ACC112 (cell line): ENCODE measurements around the gene KANK3.
"Not testable (repeated sequence)": the region's sequence is repeated elsewhere in the genome, so short reads cannot be mapped to it uniquely, and the experiment has no call there.

Experiments used
- H2AFZ ChIP-seq: fragments of 200-600 bp; sonication (generic); one replicate; pipeline ENCODE4 v1.6.0; 2017; ENCODE audit warnings: antibody characterized with exemption, low read length; ENCODE audit not compliant: unreplicated experiment
- H3K27ac ChIP-seq: fragments of 200-600 bp; sonication (generic); 2 replicates; pipeline ENCODE4 v1.5.1; 2014; ENCODE audit warnings: low read depth, mild to moderate bottlenecking, antibody characterized with exemption, low read length, moderate library complexity
- H3K27me3 ChIP-seq: fragments of 200-600 bp; sonication (generic); 2 replicates; pipeline ENCODE4 v1.6.1; 2014; ENCODE audit warnings: mild to moderate bottlenecking, antibody characterized with exemption, low read length, moderate library complexity, mixed read lengths; ENCODE audit not compliant: insufficient read depth
- H3K36me3 ChIP-seq: fragments of 200-600 bp; sonication (generic); 2 replicates; pipeline ENCODE4 v1.6.1; 2016; ENCODE audit warnings: mild to moderate bottlenecking, antibody characterized with exemption, low read length, moderate library complexity, mixed read lengths; ENCODE audit not compliant: insufficient read depth
- H3K4me1 ChIP-seq: fragments of 200-600 bp; sonication (generic); one replicate; pipeline ENCODE4 v1.6.1; 2016; ENCODE audit warnings: low read length, mixed read lengths; ENCODE audit not compliant: insufficient read depth, unreplicated experiment, control insufficient read depth
- H3K4me3 ChIP-seq: fragments of 200-600 bp; sonication (generic); 2 replicates; pipeline ENCODE4 v1.5.1; 2014; ENCODE audit warnings: mild to moderate bottlenecking, low read depth, low read length
- H3K79me2 ChIP-seq: fragments of 200-600 bp; sonication (generic); one replicate; pipeline ENCODE4 v1.6.0; 2016; ENCODE audit warnings: low read length; ENCODE audit not compliant: control insufficient read depth, unreplicated experiment, insufficient read depth

KANK3 gene

GRCh38 chr19:8314981-8315640 is 28.0 kb downstream of the KANK3 start:
- not testable (repeated sequence) for H3K4me1 ChIP-seq, H3K36me3 ChIP-seq, H3K4me3 ChIP-seq, H3K27ac ChIP-seq, H3K27me3 ChIP-seq, H3K79me2 ChIP-seq, H2AFZ ChIP-seq

GRCh38 chr19:8311461-8312260 is 31.4 kb downstream of the KANK3 start:
- Histone ChIP-seq H3K4me1 (no peaks in the 10 kb centered on the region), H2AFZ (no peak overlapping the region), H3K79me2 (peaks cover 3% of the 10 kb centered on the region), H3K36me3 (0 out of 2 replicates have a peak, but pooled peaks cover 2% of the 10 kb centered on the region), H3K27ac (no peak overlapping the region), H3K4me3 (no peak overlapping the region), H3K27me3 (no peaks in the 10 kb centered on the region)

- peaks cover 3% of the 10 kb centered on the region for H3K79me2 ChIP-seq
- no peak overlapping the region for H2AFZ ChIP-seq
- no peaks in the 10 kb centered on the region for H3K27me3 ChIP-seq
- H3K36me3 ChIP-seq: 0 out of 2 replicates have a peak, but pooled peaks cover 2% of the 10 kb centered on the region
- H3K4me3 ChIP-seq: no peak overlapping the region
- H3K27ac ChIP-seq: no peak overlapping the region
- H3K4me1 ChIP-seq: no peaks in the 10 kb centered on the region
Measured at GRCh38 chr19:8310342-8311055, 32.6 kb downstream of the KANK3 start.

- Histone ChIP-seq H3K79me2 (peaks cover 3% of the 10 kb centered on the region), H3K4me1 (no peaks in the 10 kb centered on the region), H3K36me3 (no peaks in the 10 kb centered on the region), H3K27me3 (no peaks in the 10 kb centered on the region), H2AFZ (no peak overlapping the region), H3K4me3 (no peak overlapping the region), H3K27ac (peak overlapping the region; percentile 52; the same call in 1 of the 2 replicates)
Measured at GRCh38 chr19:8308891-8309291, 34.2 kb downstream of the KANK3 start.

GRCh38 chr19:8307965-8308866 is 34.8 kb downstream of the KANK3 start, which contains the start of gene CD320:
TSS of gene CD320 (minus strand) at chr19:8308358. CDS start at chr19:8308290, 68 bp downstream.
- Histone ChIP-seq H2AFZ (no peak within 1 kb of the TSS), H3K27ac (peak within 1 kb of the TSS; percentile 52; the same call in 1 of the 2 replicates), H3K79me2 (peaks cover 3% of the 10 kb centered on the region), H3K4me3 (peak within 1 kb of the TSS; percentile 89), H3K4me1 (no peaks in the 10 kb centered on the region), H3K27me3 (no peaks in the 10 kb centered on the region), H3K36me3 (no peaks in the 10 kb centered on the region)

- H3K27me3 ChIP-seq: no peaks in the 10 kb centered on the region
- no peaks in the 10 kb centered on the region for H3K36me3 ChIP-seq
- H2AFZ ChIP-seq: no peak overlapping the region
- peaks cover 3% of the 10 kb centered on the region for H3K79me2 ChIP-seq
- no peak overlapping the region for H3K27ac ChIP-seq
- H3K4me1 ChIP-seq: no peaks in the 10 kb centered on the region
- H3K4me3 ChIP-seq: peak overlapping the region; percentile 89
Measured at GRCh38 chr19:8307400-8307964, 35.6 kb downstream of the KANK3 start.

GRCh38 chr19:8306235-8307054 is 36.6 kb downstream of the KANK3 start:
- no peak overlapping the region for H3K27ac ChIP-seq
- no peaks in the 10 kb centered on the region for H3K36me3 ChIP-seq
- no peak overlapping the region for H2AFZ ChIP-seq
- H3K4me1 ChIP-seq: no peaks in the 10 kb centered on the region
- H3K79me2 ChIP-seq: peaks cover 3% of the 10 kb centered on the region
- H3K27me3 ChIP-seq: no peaks in the 10 kb centered on the region
- H3K4me3 ChIP-seq: no peak overlapping the region

- no peaks in the 10 kb centered on the region for H3K36me3 ChIP-seq
- peaks cover 3% of the 10 kb centered on the region for H3K79me2 ChIP-seq
- no peak overlapping the region for H3K27ac ChIP-seq
- no peaks in the 10 kb centered on the region for H3K27me3 ChIP-seq
- no peaks in the 10 kb centered on the region for H3K4me1 ChIP-seq
- H2AFZ ChIP-seq: no peak overlapping the region
- no peak overlapping the region for H3K4me3 ChIP-seq
Measured at GRCh38 chr19:8305798-8306197, 37.3 kb downstream of the KANK3 start.

- Histone ChIP-seq H3K27ac (no peak overlapping the region), H3K79me2 (peaks cover 3% of the 10 kb centered on the region), H3K27me3 (no peaks in the 10 kb centered on the region), H3K36me3 (no peaks in the 10 kb centered on the region), H3K4me3 (no peak overlapping the region), H3K4me1 (no peaks in the 10 kb centered on the region), H2AFZ (no peak overlapping the region)
Measured at GRCh38 chr19:8304841-8305621, 38.0 kb downstream of the KANK3 start.
